Activated T-cell treated with anti-CD3 and anti-CD28 coated beads, Interleukin-2, amount 50 U/mL, for 1 hour (primary cell): ENCODE results near the gene SIX4.
A peak's percentile ranks its signal among the peaks of the same experiment; 100 is the strongest.
"Not testable (repeated sequence)": the region's sequence is repeated elsewhere in the genome, so short reads cannot be mapped to it uniquely, and the experiment has no call there.

Source experiments
- DNase-seq: peaks from one replicate; pipeline ENCODE4 v3.0.0-alpha.2; 2020

The SIX4 gene

DNA sequence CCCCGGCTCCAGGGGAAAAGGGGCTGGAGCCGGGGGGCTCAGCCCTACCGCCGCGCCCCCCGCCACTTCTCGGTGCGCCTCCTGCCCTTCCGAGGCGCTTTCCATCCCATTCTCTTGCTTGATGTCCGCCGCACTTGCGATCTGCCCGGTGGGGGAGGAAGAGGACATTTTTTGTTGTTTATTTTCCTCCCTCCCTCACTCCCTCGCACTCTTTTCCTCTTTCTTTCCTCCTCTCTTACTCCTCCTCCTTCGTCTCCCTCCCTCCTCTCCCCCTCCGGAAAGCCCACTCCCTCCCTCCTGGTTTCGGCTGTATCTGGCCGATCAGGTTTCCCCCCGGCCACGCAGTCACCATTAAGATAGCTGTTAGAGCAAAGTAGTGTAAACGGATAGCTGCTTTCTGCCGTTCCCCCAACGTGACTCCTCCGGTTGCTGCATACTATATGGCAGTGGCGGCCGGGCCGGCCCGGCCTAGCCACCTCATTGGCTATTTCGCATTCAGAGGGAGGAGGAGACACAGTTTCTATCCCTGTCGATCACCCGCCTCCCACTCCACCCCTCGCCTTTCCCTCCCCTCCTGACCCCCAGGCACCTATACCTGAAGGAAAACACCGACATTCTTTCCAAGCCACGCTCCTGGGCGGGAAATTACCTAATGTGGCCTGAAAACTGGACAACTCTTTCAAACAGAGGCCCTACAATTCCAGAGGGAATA lies at the start of gene SIX4:
Gene SIX4 (minus strand): TSS at position 445 of the 712 bp plus-strand sequence. CDS start 277 bp downstream, at position 168.
- DNase-seq: peak; percentile 23

DNA sequence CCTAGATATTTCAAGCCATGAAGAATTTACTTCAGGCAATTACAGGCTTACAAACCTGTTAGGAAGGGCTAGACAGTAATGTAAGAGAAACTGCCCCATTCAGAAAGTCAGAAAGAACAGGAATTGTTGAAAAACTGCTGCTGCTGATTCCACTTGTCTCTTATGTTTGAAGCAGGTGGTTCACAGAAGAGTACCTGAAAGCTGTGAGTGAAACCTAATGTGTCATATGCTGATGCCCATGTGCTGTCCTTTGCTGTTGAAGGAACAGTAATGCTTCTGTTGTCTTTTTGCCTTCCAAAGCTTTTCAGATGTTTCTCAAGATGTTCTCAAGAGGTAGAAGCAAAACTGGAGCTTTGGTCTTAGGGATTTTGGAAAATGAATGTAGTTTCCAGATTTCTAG lies 49.4 kb upstream of the SIX4 start:
- no peak for DNase-seq

DNA sequence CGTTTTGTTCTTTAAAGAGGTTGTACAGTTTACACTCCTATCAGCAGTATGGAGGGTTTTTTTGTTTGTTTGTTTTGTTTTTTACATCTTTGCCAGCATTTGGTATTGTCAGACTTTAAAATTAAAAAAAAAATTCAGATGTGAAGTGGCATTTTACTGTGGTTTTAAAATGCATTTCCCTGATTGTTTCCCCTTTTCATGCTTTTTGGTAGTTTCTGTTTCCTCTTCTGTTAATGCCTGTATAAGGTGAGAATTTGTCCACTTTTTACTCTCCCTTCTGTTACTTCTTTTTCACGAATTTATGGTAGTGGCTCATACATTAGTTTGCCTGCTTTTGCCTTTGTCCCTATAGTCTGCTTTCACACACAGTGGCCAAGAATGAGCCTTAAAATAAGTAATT lies 47.0 kb upstream of the SIX4 start:
- DNase-seq: no peak

DNA sequence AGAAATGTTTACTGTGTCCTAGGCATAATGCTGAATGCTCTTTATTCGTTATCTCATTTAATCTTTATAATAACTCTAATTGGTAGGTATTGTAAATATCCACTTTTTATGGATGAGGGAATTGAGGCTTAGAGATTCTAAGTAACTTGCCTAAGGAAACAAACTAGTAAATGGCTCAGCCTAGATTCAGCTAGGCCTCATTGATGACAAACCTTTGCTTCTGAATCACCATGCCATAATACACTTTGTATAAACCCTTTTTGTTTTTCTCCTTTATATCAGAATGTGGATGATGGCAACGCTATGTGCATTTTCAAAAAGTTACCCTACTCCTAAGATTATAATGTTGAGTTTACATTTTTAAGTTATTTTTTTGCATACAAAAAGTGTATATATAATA lies 44.5 kb upstream of the SIX4 start:
- no peak for DNase-seq

DNA sequence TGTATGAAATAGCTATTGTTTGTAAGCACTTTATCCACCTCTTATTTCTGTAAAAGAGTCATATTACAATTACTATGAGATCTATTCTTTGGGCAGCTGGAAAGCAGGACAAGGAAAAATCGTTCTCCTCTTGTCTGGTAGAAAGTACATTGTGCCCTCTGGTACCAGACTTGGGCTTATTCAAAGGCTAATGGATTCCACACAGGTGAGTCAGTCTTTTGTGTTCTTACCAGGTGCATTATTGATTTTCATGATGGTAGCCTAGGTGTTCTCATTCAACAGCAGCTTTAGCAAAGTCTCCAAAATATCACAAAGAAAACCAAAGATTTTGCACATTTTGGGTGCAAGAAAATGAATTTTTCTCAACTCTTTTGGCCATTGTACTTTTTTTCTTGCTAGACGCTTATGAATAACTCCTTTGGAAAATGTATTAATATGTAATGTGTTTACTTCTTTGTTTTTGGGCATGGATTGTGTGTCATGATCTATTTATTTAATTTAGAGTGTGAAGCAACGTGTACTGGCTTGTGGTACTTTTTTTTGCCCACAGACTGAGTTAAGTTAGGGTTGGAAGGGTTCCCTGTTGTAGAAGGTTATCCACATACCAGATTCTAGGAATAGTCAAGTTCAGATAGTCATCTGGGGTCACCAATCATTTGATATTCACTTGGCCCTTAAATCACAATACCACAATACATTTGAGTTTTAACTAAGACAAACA lies 36.7 kb upstream of the SIX4 start:
- DNase-seq: no peak

DNA sequence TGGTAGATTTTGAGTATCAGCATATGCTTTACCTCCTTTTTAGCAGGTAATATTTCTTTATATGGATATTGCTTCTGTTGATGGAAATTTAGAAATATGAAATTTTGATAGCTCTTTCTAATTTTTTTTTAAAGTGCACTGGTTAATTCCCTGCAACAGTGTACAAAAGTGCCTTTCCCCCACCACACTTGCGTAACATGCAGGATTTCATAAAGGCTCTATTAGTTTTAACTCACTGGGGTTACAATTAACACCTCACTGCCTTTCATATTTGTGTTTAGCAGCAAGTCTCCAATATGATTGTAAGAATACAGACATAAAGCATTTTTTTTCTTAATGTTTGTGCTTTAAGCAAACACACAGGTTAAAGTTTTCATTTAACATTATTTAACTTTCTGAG lies 36.1 kb upstream of the SIX4 start:
- DNase-seq: no peak

DNA sequence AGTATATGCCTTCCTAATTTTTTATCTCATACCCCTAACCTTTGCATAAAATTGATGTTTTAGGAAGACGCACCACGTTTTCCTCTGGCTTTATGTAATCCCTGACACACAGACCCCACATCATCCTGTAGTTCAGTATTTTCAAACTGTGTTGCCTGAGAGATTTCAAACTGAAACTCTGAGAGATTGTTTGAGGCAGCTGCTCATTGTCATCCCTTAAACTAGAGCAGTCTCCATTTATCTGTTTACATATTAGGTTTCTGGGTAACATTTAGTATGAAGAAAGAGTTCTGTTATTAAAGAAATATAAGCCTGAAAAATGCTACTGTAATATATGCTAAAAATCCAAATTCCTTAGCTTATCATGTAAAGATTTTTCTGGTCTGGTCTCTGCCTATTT lies 34.7 kb upstream of the SIX4 start:
- DNase-seq: no peak

DNA sequence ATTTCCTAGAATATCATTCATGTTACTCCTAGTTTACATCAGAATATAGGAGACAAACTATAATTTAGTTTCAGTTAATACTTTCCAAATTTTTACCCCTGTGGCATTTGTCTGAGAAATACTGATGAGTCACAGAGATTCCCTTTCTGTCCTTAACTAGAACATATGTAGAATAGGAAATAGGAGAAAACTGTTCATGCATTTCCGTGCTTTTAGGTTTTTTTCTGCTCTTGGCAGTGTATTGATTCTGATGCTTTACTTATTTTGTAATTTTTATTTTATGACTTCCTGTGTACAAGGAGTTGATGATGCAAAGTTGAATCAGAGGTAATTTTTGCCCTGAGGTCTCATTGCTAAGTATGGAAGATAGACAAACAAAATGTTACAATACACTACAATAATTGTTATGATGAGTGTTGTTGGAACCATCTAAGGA lies 33.4 kb upstream of the SIX4 start:
- no peak for DNase-seq

DNA sequence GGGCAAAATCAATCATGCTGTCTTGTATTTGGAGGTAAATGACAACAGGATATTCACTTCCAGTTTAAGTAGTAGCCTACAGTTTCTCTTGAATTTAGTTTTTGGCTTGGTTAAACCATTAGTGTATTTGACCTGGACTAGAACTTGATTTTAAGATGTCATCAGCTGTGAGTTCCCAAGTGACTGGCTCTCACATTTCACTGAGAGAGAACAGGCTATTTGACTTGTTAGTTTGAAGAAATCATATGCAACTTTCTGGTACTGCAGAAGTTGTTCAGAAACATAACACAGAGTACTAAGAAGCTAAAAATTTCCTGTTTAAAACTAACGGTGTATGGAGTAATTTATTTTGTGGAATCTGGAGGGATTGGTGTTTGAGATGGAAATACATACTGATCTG lies 32.7 kb upstream of the SIX4 start:
- no peak for DNase-seq

DNA sequence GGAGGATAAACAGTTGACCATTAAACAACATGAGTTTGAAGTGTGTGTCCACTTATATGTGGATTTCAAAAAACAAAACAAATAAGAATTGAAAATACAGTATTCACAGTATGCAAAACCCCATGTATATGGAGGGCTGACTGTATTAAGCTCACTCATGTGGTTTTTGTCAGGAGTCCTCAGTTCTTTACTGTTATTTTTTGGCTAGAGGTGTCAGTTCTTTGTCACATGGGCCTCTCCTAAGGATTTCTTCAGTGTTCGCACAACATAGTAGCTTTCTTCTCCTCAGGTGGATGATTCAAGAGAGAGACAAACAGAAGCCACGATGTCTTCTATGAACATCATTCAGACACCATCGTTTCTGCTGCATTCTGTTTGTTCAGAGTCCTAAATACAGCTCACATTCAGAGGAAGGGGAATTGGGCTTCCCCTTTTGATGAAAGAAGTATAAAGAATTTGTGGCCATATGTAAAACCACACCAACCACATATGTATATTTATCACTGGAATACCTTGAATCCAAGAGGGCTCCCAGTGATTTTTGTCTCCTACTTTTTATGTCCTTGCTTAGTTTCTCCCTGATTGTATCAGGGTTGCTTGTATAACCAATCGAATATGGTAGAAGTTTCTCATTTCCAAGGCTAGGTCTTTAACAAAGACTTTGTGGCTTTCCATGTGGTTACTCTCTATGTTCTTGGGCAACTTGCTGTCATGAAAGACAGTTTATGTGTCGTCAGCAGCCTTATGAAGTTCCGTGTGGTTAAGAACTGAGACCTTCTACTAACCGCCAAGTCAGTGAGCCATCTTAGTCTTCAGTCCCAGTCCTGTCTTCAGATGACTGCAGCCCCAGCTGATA lies 29.3 kb upstream of the SIX4 start:
- peak; percentile 22 for DNase-seq

DNA sequence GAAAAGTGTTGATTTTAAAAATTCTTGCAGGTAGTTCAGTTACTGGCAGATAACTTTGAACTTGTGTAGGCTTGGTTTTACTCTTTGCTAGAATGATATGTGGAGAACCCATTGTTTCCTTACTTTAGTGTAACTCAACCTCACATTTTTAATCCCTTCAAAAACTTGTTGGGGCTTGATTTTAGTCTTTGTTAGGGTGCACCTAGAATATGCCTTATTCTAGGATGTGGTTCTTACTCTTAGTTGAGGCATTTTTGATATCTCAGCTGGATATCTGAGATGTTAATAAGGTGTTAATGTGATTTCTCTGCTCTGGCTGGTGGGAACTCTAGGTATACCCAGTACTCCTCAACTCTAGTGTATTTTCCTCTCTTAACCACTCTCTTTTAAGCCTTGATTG lies 20.4 kb upstream of the SIX4 start:
- DNase-seq: no peak

DNA sequence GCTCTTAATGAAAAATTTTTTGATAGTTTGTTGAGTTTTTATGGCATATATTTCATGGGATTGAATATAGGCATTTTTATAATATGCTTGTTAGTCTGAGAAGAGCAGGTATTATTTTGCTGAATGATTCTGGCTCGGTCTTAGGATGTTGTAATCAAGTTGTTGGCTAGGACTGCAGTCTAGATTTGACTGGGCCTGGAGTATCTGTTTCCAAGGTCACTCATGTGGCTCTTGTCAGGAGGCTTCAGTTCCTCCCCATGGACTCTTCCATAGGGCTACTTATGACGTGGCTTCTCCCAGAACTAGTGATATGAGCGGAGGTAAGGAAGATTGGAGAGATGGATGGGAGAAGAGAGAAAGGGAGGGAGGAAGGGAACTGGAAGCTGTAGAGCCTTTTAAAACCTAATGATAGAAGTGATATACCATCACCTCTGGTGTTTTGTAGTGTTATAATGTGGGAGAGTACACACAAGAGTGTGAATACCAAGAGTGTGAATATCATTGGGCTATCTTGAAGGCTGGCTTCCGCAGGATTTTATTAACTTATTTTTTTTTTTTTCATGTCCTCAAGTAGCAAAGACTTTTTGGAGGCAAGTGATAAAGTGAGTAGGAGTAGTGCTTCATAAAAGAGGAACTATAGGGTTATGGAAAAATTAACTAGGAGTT lies 14.8 kb upstream of the SIX4 start:
- DNase-seq: no peak

DNA sequence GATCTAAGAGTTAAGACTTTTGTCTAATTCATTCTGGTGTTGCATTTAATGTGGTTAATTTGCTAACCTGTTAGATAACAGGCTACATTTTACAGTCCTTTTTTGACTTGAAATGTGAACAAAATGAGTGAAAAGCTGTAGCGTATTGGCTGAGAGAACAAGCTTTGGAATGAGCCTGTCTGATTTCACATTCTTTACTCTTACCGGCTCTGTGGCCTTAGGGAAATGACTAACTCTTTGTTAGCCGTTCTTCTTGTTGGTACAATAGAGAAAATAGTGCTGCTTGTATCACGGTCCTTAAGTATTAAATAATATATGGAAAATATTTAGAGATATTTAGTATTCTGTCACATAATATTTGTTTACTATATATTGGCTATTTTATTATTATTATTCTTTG lies 12.3 kb upstream of the SIX4 start:
- DNase-seq: no peak

DNA sequence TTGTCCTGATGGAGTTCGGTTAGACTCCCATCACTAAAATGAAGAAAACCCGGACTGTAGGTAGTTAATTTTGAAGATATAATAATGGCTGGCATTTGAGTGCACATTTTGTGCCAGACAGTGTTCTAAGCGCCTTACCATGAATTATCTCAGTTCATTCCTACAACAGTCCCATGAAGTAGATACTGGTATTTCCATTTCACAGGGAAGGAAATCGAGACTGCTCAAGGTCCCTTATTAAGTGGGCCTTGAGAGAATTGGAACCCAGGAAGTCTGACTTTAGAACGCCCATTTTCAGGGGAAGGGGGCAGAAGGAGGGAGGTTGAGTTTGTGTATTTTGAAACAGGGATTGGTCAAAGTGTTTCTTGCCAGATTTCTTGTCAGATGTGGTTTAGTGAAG lies 11.3 kb upstream of the SIX4 start:
- DNase-seq: no peak

DNA sequence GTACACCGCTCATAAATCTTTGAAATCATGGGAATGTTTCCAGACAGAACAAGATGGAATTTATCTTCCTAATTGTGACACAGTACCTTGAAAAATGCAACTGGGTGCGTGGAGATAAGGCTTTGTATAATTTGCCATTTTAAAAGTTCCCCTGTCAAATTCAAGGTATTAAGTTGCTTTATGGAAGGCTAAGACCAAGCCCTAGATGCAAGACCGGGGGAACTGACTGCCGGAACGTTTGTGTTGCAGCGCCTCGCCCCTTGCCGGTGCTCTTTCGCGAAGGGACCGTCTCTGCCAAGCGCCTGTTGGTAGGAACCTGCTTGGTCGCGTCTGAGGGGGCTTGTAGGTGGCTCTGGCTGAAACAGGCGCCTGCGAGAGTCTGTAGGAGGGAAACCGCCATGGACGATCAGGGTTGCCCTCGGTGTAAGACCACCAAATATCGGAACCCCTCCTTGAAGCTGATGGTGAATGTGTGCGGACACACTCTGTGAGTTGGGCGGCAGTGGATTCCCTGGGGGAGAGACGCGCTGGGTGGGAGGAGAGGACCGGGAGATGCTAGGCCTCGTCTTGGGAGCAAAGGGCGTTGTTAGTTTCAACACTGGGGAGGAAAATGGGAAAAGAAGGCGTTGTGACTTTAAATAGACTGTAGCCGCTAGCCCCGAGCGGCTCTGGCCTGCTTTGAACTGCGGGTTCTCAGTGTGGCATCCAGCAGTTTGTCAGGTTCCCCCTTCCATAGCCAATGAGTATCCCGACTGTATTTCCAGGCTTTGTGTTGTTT lies 10.5 kb upstream of the SIX4 start, which contains the start of gene MNAT1:
Gene MNAT1 (plus strand): TSS at position 297 of the 778 bp plus-strand sequence. CDS start 102 bp downstream, at position 399.
- DNase-seq: peak; percentile 80

DNA sequence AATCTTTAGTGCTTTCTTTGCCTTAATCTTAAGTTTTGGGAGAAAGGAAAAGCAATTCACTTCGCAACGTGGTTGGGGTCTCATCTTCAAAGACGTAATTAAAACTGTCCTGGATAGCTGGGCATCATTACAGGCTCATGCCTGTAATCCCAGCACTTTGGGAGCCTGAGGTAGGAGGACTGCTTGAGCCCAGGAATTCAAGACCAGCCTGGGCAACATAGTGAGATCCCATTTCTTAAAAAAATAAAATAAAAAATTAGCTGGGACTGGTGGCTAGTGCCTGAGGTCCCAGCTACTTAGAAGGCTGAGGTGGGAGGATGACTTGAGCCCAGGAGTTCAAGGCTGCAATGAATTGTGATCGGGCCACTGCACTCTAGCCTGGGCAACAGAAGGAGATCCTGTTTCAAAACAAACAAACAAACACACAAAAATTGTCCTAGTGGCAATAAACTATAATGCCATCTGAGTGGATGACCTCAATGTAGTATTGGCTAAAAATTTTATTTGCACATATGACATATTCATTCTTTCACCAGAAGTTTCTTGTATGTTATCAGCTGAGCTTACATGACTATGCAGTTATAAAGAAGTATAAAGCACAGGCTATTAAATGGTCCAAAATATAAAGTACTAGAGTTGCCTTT lies 8.8 kb upstream of the SIX4 start:
- DNase-seq: no peak

DNA sequence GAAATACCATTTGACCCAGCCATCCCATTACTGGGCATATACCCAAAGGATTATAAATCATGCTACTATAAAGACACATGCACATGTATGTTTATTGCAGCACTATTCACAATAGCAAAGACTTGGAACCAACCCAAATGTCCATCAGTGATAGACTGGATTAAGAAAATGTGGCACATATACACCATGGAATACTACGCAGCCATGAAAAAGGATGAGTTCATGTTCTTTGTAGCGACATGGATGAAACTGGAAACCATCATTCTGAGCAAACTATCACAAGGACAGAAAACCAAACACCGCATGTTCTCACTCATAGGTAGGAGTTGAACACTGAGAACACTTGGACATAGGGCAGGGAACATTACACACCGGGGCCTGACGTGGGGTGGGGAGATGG lies 7.1 kb upstream of the SIX4 start:
- DNase-seq: not testable (repeated sequence)

DNA sequence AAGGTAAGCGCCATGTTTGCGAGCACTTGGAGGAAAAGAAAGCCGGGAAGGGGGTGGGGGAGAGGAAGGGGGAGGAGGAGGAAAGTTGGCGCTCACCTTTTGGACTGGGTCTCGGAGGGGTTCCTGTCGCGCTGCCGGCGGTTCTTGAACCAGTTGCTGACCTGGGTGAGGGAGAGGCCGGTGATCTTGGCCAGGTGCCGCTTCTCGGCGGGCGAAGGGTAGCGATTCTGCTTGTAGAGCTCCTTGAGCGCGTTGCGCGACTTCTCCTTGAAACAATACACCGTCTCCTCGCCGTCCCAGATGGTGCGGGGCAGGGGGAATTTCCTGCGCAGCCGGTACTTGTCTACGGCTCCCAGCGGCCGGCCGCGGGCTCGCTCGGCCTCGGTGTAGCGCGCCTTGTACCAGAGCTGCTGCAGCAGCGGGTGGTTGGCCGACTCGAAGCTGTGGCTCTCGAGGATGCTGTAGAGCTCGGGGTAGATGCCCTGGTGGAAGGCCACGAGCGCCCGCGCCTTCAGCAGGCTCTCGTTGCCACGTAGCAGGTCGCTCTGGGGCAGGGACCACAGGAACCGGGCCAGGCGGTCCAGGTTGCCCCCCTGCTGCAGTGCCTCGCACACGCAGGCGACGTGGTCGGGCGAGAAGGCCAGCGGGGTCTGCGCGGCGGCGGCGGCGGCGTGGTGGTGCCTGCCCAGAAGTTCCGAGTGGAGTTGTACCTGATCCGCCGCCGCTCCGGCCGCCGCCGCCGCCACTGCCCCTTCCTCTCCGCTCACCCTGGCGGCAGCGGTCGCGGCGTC lies 840 bp downstream of the SIX4 start:
- DNase-seq: peak; percentile 52

DNA sequence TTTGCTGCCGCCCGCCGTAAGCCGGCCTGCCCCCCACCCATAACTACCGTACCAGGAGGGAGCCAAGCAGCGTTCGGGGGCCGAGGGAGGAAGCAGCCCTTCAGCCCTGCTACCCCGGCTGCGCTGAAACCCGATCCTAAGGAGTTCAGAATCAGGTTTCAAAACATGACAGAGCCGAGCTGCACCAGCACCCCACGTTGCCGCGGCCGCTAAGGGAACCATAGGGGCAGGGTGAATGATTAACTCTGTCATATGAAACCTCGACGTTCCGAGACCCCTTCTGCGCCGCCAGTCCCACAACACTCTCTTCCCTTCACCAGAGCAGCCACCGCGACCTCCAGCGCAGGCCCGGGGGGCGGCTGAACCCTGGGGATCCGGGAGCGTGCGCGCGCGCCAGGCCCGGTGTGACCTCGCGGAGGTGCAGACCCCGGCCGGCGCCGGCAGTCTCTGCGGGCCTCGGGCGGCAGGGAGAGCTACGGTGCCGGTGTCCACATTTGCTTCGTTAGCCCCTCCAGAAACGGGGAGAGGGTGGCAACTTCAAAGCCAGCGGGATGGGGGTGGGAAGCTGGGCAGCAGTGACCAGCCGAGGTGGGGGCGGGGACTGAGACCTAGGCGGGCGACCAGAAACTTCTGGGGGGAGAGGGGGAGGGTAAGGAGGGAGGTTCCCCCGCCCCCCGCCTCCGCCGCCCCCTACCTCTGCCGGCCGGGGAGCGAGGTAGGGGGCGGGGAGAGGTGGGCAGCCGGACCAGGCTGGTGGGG lies 1.6 kb downstream of the SIX4 start:
- DNase-seq: peak; percentile 44

DNA sequence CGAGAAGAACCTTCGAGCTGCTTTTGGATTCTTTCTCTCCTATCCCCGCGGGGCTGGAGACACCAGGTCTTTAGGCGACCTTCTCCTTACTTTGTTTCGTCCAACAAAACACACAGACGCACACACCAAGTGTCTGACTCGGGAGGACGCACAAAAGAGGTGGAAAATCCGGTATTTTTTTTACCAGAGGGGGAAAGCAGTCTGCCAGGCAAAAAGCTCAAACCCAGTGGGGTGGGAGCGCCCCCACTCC lies 2.1 kb downstream of the SIX4 start:
- DNase-seq: no peak
